ENCODE data around the gene SLC6A20.

Gene SLC6A20

DNA sequence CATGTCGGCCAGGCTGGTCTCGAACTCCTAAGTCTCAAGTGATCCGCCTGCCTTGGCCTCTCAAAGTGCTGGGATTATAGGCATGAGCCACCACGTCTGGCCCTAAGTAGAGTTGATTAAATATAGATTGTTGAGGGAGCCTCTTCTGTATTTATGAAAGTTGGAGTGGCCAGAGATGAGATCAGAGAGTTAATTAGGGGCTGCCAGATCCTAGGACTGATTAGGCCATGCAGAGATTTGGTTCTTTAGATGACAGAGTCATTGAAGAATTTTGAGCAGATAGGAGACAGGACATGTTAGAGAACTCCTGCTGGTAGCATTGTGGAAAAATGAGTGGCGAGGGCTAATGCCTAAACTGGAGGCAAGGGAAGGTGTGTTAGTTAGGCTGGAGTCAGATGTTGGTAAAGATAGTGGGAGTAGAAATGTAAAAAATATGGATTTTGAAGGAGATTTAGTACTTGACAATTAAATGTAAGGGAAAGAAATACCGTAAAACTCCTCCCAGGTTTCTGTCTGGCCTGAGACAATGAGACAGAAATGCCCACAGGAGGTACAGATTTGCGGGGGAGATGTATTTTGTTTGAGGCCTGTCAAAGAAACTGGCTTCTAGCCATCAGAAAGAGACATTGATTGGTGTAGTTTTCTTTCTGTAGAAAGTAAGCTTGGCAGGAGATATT lies 83.8 kb downstream of the SLC6A20 start:
- no peak for DNase-seq (ENCODE audit: extremely low spot score)
- ChIA-PET CTCF (interaction anchor here (0.8 to 1.6 kb wide), 4 partner anchors 8 to 217 kb away, joined by 3 to 12 read pairs (median 3); no protein-coding TSS in a partner anchor), POLR2A (no interaction called here)
- TF ChIP-seq, protein P1, sequence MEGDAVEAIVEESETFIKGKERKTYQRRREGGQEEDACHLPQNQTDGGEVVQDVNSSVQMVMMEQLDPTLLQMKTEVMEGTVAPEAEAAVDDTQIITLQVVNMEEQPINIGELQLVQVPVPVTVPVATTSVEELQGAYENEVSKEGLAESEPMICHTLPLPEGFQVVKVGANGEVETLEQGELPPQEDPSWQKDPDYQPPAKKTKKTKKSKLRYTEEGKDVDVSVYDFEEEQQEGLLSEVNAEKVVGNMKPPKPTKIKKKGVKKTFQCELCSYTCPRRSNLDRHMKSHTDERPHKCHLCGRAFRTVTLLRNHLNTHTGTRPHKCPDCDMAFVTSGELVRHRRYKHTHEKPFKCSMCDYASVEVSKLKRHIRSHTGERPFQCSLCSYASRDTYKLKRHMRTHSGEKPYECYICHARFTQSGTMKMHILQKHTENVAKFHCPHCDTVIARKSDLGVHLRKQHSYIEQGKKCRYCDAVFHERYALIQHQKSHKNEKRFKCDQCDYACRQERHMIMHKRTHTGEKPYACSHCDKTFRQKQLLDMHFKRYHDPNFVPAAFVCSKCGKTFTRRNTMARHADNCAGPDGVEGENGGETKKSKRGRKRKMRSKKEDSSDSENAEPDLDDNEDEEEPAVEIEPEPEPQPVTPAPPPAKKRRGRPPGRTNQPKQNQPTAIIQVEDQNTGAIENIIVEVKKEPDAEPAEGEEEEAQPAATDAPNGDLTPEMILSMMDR (IDR thresholded peaks at IDR 0.05; ENCODE audit: control extremely low read depth, extremely low read depth, low read depth, missing control alignments): no peak

DNA sequence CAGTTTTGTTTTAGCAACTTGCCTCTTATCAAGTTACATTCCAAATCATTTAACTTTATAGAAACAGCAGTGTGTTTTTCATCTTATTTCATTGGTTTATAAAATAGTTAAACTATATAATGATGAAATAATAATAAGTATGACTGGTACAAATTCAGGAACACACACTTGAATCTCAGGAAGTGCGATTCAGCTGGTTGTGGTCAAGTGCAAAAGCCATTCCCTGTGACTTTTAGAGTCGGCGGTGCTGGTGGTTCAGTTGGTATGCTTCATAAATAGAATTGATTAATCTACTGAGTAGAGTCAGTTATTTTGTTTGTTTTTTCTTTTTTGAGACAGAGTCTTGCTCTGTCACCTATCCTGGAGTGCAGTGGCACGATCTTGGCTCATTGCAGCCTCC lies 84.4 kb downstream of the SLC6A20 start:
- CTCF ChIA-PET: interaction anchor here (1.3 kb wide), 1 partner anchor 9 kb away, joined by 3 read pairs; no protein-coding TSS in a partner anchor
- no peak for DNase-seq (ENCODE audit: extremely low spot score)
- POLR2A ChIA-PET: no interaction called here
- TF ChIP-seq, protein P1 (IDR thresholded peaks at IDR 0.05; ENCODE audit: control extremely low read depth, extremely low read depth, low read depth, missing control alignments): no peak

DNA sequence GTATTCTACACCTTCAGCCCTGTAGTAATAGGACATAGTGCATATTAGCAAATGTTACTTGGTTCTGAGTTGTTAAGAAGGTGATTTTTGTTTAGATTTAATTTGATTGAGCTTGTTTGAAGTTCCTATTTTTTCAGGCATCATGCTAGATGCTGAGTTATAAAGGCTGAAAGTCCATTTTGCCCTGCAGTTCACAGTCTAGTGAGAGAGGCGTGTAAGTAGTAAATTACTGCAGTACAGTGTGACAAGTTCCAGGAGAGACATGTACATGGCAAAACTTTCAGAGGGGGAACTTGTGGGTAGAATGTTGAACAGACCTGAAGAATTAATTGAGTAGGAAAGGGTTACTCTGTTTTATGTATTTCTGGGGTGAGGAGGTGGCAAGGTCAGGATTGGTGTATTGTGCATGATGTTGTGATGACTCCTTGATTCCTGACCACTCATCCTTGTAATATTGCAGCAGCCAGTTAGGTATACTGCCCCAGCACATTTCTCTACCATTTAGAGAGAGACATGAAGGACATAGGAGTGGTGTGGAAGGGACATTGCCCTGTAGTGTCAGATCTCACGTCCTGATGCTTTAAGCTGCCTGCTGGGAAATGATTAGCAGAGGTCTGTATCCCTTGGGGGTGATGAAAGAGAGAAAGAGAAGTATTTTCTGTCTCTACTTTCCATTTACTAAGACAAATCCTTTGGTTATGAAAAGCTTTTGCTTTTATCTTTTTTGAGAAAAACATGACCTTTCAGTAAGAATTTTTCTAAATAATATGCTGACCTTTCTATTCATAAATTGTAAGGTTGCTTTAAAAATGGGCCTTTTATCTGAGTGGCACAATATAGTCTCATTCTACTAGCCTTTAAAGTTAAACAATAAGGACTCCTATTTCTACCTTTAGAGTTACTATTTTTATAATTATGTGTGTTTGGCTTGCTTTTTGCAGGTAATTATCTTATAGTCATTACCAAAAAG lies 90.2 kb downstream of the SLC6A20 start:
- no peak for DNase-seq (ENCODE audit: extremely low spot score)
- POLR2A ChIA-PET: no interaction called here
- CTCF ChIA-PET: interaction anchor here (0.7 to 4.0 kb wide), 10 partner anchors 7 to 224 kb away, joined by 3 to 29 read pairs (median 6); partner anchors contain the start of gene SACM1L
- TF ChIP-seq, protein P1 (IDR thresholded peaks at IDR 0.05; ENCODE audit: control extremely low read depth, extremely low read depth, low read depth, missing control alignments): no peak
